ENCODE data around the gene COL21A1.
A peak's percentile ranks its signal among the peaks of the same experiment; 100 is the strongest.

The COL21A1 gene

DNA sequence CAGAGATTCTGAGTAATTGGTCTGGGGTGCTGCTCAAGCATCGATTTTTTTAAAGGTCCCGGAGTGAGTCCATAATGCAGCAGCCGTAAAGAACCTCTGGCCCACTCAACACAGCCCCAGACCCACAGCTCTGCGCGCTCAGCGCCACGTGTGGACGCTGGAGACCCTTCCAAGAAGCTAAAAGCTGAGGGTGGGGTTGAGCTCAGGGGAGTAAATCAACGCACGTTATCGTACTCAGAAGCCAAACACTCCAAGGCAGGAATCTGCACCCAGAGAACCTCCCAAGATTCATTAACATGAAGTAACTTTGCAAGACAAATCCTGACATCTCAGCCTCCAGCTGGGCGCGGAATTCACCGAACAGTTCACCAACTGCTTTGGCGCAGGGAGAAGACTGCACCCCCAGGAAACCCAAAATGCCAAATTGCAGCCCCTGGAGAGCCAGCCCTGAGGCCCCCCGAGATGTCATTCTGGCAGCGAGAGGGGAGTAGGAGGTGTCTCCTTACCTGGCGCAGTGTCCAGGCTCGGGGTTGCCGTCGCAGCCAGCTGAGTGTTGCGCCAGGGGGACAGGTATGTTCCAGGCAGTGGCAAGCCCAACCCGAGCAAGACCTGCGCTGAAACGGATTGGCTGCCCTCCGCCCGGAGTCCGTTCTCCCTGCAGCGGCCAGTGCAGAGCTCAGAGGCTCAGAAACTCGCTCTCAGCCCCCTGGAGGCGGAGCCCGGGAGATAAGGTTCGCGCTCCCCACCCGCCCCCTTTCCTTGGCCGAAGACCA lies at the start of gene COL21A1:
Gene COL21A1, minus strand, starts transcription at position 700 of the 773 bp plus-strand sequence. CDS start 64,962 bp downstream, outside the sequence.
- H3K4me3 ChIP-seq (ENCODE audit: low read depth, low read length): no peak within 1 kb of the TSS
- TF ChIP-seq, protein P1, sequence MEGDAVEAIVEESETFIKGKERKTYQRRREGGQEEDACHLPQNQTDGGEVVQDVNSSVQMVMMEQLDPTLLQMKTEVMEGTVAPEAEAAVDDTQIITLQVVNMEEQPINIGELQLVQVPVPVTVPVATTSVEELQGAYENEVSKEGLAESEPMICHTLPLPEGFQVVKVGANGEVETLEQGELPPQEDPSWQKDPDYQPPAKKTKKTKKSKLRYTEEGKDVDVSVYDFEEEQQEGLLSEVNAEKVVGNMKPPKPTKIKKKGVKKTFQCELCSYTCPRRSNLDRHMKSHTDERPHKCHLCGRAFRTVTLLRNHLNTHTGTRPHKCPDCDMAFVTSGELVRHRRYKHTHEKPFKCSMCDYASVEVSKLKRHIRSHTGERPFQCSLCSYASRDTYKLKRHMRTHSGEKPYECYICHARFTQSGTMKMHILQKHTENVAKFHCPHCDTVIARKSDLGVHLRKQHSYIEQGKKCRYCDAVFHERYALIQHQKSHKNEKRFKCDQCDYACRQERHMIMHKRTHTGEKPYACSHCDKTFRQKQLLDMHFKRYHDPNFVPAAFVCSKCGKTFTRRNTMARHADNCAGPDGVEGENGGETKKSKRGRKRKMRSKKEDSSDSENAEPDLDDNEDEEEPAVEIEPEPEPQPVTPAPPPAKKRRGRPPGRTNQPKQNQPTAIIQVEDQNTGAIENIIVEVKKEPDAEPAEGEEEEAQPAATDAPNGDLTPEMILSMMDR (IDR thresholded peaks at IDR 0.05; ENCODE audit: low read depth, low read length): 0 out of 2 replicates have a peak, but pooled peaks have one; percentile 13

DNA sequence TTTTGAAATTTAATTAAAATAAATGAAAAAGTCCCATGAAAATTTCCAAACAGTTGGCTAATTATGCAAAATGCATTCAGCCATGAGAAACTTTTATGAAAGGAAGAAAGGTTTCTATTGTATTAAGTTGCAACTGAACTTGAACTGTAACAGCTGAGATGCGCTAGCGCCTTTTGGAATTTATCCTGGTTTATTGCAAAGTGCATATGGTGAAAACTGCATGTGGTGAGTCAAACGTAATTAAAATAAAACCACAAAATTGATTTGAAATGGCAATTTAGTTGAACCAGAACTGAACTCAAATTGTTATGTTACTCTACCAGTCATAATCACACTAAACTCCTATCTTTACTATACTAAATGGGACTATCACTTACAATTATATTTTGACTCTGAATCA lies 46.4 kb upstream of the COL21A1 start:
- no peak overlapping the region for H3K4me3 ChIP-seq (ENCODE audit: low read depth, low read length)
- TF ChIP-seq, protein P1 (IDR thresholded peaks at IDR 0.05; ENCODE audit: low read depth, low read length): no peak

DNA sequence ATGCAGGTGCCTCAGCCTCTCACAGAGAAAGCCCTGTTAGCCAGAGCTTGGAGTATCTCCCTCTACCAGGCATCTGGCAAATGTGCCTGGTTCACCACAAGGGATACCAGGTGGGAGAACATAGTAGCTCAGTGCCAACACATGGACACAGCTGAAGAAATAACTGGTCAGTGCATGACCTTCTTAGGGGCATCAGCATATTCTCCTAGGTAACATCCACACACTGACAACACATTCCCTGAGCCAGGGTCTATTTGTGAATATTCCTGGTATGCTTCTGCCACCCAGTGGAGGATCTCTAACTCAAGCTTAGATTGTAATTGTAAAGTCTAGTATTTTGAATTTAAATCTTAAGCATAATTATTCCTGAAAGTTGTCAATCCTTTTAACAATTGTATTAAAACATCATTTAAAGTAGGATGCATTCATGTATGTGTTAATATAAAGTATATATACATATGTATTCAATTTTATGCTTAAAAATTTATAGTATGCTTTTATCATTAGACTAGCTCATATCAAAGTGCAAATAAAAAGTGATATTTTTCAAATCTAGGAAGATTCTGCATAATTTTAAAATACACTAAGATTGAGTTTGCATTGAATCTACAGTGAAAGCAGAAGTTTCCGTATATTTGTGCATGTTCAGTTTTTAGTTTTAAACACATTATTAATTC lies 45.3 kb upstream of the COL21A1 start:
- TF ChIP-seq, protein P1 (IDR thresholded peaks at IDR 0.05; ENCODE audit: low read depth, low read length): 0 out of 2 replicates have a peak, but pooled peaks have one; percentile 25
- no peak overlapping the region for H3K4me3 ChIP-seq (ENCODE audit: low read depth, low read length)

DNA sequence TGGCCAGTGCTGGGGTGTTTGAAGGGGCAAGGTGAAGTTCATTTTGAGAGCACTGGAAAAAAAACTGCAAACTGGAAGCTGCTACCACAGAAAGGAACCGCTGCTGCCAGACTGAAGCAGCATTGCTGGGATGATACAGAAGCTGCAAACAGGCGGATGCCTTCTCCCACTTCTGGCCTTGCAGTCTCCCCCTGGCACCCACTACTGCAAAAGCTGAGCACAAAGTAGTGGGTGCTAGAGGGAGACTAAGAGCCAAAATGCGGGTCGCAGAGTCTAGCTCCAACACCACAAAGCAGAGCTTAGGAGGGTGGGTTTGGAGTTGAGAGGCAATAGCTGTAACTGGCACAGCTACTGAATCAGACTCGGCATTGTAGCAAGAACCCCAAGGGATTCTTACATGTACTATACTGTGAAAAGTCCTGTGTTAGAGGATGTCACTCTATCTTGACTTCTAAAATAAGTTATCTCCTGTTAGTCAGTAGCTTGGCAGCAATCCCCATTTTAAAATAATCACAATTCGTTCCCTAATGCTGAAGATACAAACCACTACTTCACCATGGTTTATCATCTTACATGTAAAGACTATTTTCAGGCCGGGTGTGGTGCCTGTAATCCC lies 44.0 kb upstream of the COL21A1 start:
- TF ChIP-seq, protein P1 (IDR thresholded peaks at IDR 0.05; ENCODE audit: low read depth, low read length): no peak
- no peak overlapping the region for H3K4me3 ChIP-seq (ENCODE audit: low read depth, low read length)

DNA sequence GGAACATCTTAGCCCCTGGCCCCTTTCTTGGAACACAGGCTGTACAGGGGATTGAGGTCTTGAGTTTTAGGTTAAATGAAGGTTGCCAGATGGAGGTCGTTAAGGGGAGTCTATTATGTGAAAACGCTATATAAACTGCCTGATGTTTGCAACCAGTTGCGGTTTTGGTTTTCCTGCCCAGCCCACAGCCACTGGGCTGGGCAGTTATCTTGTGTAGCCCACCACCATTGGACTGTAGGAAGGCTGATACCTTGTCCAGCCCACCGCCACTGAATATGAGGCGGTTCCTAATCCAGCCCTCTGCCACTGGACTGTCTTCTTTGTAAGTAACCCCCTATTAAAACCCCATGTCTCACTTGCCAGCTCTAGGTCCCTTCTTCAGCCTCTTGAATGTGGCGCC lies 42.3 kb upstream of the COL21A1 start:
- TF ChIP-seq, protein P1 (IDR thresholded peaks at IDR 0.05; ENCODE audit: low read depth, low read length): no peak
- H3K4me3 ChIP-seq (ENCODE audit: low read depth, low read length): no peak overlapping the region

DNA sequence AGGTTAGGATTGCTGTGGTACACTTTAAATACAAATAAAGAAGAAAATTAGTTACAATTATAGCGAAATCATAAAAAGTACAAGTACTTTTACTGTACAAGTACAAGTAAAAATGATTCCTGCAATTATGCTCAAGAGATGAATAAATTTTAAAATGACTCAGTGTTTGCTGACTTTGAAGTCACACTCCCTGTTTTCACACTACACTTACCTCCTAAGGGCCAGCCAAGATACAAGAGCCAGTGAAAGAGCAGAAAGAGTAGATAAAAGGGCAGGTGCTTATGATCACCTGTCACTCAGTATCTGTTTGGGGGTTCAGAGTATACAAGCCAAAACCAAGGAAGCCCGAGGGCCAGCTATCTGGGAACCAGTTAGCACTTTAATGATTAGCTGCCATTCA lies 41.0 kb upstream of the COL21A1 start:
- TF ChIP-seq, protein P1 (IDR thresholded peaks at IDR 0.05; ENCODE audit: low read depth, low read length): no peak
- no peak overlapping the region for H3K4me3 ChIP-seq (ENCODE audit: low read depth, low read length)

All from WI38 (cell line).